MCF 10A (cell line): ENCODE data around the gene ELP6. TPM values are rescaled to one million over a fixed set of nuclear protein-coding genes. Genes with fewer than 3 reads are reported as not detected.
A peak's percentile ranks its signal among the peaks of the same experiment; 100 is the strongest.

ENCODE experiments used
- BruUV-seq: library from RNA; stranded (reverse); fragments of 400-500 nt; replicated peaks from 2 replicates; lab custom pipeline; 2021; lab: Mats Ljungman, UMichigan
- CTCF ChIA-PET: fragments of 300-600 bp; sonication (Branson Sonifier 250); formaldehyde crosslinking; extraction: SDS; loops from one replicate; lab custom pipeline; 2021; ENCODE audit warnings: antibody characterized with exemption, inconsistent platforms; lab: Yijun Ruan, JAX
- POLR2A ChIA-PET: fragments of 300-600, 350-650 bp; sonication (Branson Sonifier 250); formaldehyde crosslinking; extraction: SDS; loops from one replicate; lab custom pipeline; 2020; ENCODE audit warnings: antibody characterized with exemption, inconsistent platforms; lab: Yijun Ruan, JAX
- DNase-seq: peaks from one replicate; pipeline ENCODE4 v3.0.0-alpha.2; 2018; ENCODE audit not compliant: unreplicated experiment
- H3K27ac Mint-ChIP-seq: one replicate; pipeline ENCODE4 v1.8.0; 2022; ENCODE audit warnings: mild to moderate bottlenecking, low read depth, mixed read lengths; ENCODE audit not compliant: unreplicated experiment
- H3K27me3 Mint-ChIP-seq: one replicate; pipeline ENCODE4 v1.8.0; 2022; ENCODE audit warnings: mixed read lengths; ENCODE audit not compliant: insufficient read depth, unreplicated experiment
- H3K36me3 Mint-ChIP-seq: one replicate; pipeline ENCODE4 v1.8.0; 2022; ENCODE audit warnings: mild to moderate bottlenecking, moderate library complexity, mixed read lengths; ENCODE audit not compliant: insufficient read depth, unreplicated experiment
- H3K4me1 Mint-ChIP-seq: one replicate; pipeline ENCODE4 v1.8.0; 2022; ENCODE audit warnings: mixed read lengths; ENCODE audit not compliant: insufficient read depth, unreplicated experiment
- H3K4me3 Mint-ChIP-seq: one replicate; pipeline ENCODE4 v1.8.0; 2022; ENCODE audit warnings: mild to moderate bottlenecking, moderate library complexity, mixed read lengths; ENCODE audit not compliant: unreplicated experiment
- H3K9me3 Mint-ChIP-seq: one replicate; pipeline ENCODE4 v1.8.0; 2022; ENCODE audit warnings: mixed read lengths; ENCODE audit not compliant: unreplicated experiment
- CTCF ChIP-seq: fragments of 200-600 bp; IDR thresholded peaks from one replicate; pipeline ENCODE4 v1.8.0; 2022; ENCODE audit warnings: antibody characterized with exemption, mild to moderate bottlenecking; ENCODE audit not compliant: unreplicated experiment
- intact Hi-C: fragments of 100-400 bp; cut with micrococcal nuclease; formaldehyde crosslinking; loops from 2 replicates; pipeline ENCODE4 v1.14.1; 2022
- total RNA-seq: library from RNA; stranded (reverse); gene quantifications from 2 replicates; pipeline ENCODE4 v1.2.3, GENCODE V29; 2022

Gene ELP6
- total RNA-seq, 1 experiment from 2014 or later = 33.5 TPM

GRCh38 chr3:47522082-47522987, 8.8 kb upstream of the ELP6 start:
- no peak overlapping the region for H3K27ac Mint-ChIP-seq

DNA sequence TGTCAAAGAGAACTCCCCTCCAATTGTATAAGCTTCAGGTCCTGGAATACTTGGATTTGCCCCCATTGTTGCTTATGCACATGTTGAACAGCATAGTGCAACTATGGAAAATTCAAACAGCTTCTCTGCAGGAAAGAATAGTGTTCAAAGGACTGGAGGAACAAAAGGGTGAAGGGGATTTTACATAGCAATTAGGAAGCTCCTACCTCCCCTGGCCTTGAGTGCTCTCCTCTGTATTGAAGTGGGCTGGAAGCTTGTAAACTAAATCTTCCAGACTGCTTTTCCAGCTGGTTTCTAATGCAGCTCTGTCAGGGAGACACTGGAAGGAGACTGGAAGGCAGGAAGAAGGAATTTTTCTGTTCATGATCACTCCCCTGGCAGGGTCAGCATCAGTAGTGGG, 7.2 kb upstream of the ELP6 start:
- no peaks in the 10 kb centered on the region for H3K36me3 Mint-ChIP-seq
- DNase-seq = no peak
- POLR2A ChIA-PET = interaction anchor here (0.7 kb wide), 2 partner anchors 32 to 198 kb away, joined by 3 read pairs; no protein-coding TSS in a partner anchor
- no peaks in the 10 kb centered on the region for H3K9me3 Mint-ChIP-seq
- intact Hi-C loops = loop anchor here (5.0 kb wide), 3 partner anchors 147 to 637 kb away; partner anchors contain the start of gene DHX30
- CTCF ChIA-PET = interaction anchor here (0.6 to 3.7 kb wide), 19 partner anchors 10 to 587 kb away, joined by 3 to 43 read pairs (median 4); no protein-coding TSS in a partner anchor
- H3K4me3 Mint-ChIP-seq = no peak overlapping the region
- BruUV-seq = no TSS peak
- H3K4me1 Mint-ChIP-seq = no peaks in the 10 kb centered on the region
- no peak for TF ChIP-seq CTCF
- H3K27me3 Mint-ChIP-seq = no peaks in the 10 kb centered on the region
- H3K27ac Mint-ChIP-seq = no peak overlapping the region

More at GRCh38 chr3:47522082-47522987, 8.8 kb upstream of the ELP6 start:
- POLR2A ChIA-PET = interaction anchor here (0.5 to 1.2 kb wide), 8 partner anchors 11 to 280 kb away, joined by 3 to 7 read pairs (median 4); partner anchors contain the start of gene SCAP
- intact Hi-C loops = loop anchor here (1.0 to 5.0 kb wide), 4 partner anchors 145 to 635 kb away; partner anchors contain the start of gene DHX30
- Mint-ChIP-seq H3K9me3 (no peaks in the 10 kb centered on the region), H3K27me3 (no peaks in the 10 kb centered on the region), H3K4me3 (no peak overlapping the region), H3K36me3 (no peaks in the 10 kb centered on the region), H3K4me1 (no peaks in the 10 kb centered on the region)
- BruUV-seq = no TSS peak
- DNase-seq = peak; percentile 87
- CTCF ChIA-PET = interaction anchor here (0.5 to 3.7 kb wide), 43 partner anchors 8 to 629 kb away, joined by 3 to 43 read pairs (median 4); partner anchors contain the start of gene ELP6
- TF ChIP-seq CTCF = peak; percentile 87

DNA sequence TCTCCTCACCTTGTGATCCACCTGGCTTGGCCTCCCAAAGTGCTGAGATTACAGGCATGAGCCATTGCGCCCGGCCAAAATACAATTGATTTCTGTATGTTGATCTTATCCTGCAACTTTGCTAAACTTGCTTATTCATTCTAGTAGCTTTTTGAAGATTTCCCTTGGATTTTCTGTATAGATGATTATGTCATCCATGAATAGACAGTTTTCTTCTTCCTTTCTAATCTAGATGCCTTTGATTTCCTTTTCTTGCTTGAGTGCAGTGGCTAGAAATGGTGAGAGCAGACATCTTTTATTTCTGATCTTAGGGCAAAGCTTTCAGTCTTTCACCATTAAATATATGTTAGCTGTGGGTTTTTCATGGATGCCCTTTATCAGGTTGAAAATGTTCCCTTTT, 4.4 kb upstream of the ELP6 start:
- no peak overlapping the region for H3K27ac Mint-ChIP-seq
- H3K4me1 Mint-ChIP-seq = no peaks in the 10 kb centered on the region
- peaks cover 7% of the 10 kb centered on the region for H3K36me3 Mint-ChIP-seq
- intact Hi-C loops = no loop called here
- CTCF ChIA-PET = interaction anchor here (0.8 kb wide), 1 partner anchor 307 kb away, joined by 3 read pairs; no protein-coding TSS in a partner anchor
- BruUV-seq = no TSS peak
- POLR2A ChIA-PET = interaction anchor here (0.5 kb wide), 1 partner anchor 137 kb away, joined by 3 read pairs; no protein-coding TSS in a partner anchor
- no peak for TF ChIP-seq CTCF
- no peak for DNase-seq
- no peaks in the 10 kb centered on the region for H3K27me3 Mint-ChIP-seq
- H3K4me3 Mint-ChIP-seq = no peak overlapping the region
- no peaks in the 10 kb centered on the region for H3K9me3 Mint-ChIP-seq

DNA sequence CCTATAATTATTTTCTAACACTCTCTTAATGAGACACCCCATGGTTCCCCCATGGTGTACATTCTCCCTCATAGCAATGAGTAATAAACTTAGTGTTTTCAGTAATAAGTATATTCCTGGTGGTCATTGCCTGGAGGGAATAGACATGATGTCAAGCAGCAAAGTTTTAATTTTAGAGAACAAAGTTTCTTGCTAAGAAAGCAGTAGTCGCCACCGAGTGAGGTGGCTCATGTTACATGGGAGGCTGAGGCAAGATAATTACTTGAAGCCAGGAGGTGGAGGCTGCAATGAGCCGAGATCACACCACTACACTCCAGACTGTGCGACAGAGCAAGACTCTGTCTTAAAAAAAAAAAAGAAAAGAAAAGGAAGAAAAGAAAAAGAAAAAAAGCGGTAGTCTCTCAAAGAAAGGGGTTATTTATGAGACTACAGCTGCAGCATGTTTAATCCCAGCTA, 2.4 kb upstream of the ELP6 start:
- no peak for DNase-seq
- peaks cover 9% of the 10 kb centered on the region for H3K36me3 Mint-ChIP-seq
- intact Hi-C loops = no loop called here
- no peak for TF ChIP-seq CTCF
- CTCF ChIA-PET = interaction anchor here (0.6 kb wide), 2 partner anchors 119 to 321 kb away, joined by 3 to 4 read pairs; no protein-coding TSS in a partner anchor
- POLR2A ChIA-PET = interaction anchor here (0.6 to 0.7 kb wide), 3 partner anchors 135 to 345 kb away, joined by 3 to 4 read pairs (median 3); partner anchors contain the start of gene PTPN23
- H3K9me3 Mint-ChIP-seq = no peaks in the 10 kb centered on the region
- no peaks in the 10 kb centered on the region for H3K4me1 Mint-ChIP-seq
- BruUV-seq = no TSS peak
- H3K4me3 Mint-ChIP-seq = peak overlapping the region; percentile 93
- no peaks in the 10 kb centered on the region for H3K27me3 Mint-ChIP-seq
- no peak overlapping the region for H3K27ac Mint-ChIP-seq
